GM12873 (cell line): ENCODE measurements around the gene PCGF3.

Experiments
- CTCF ChIP-seq: IDR thresholded peaks from 2 replicates; pipeline ENCODE4 v1.5.1; 2012; ENCODE audit warnings: low read depth, mild to moderate bottlenecking, moderate library complexity, low read length, control low read depth; ENCODE audit not compliant: insufficient read depth; ENCODE audit errors: missing control alignments

The PCGF3 gene

GRCh38 chr4:723751-724530 lies 18.3 kb downstream of the PCGF3 start:
- TF ChIP-seq CTCF = no peak

GRCh38 chr4:725391-726234 lies 20.0 kb downstream of the PCGF3 start:
- TF ChIP-seq CTCF = no peak

GRCh38 chr4:726235-726787 lies 20.7 kb downstream of the PCGF3 start:
- no peak for TF ChIP-seq CTCF

- no peak for TF ChIP-seq CTCF
Observed at GRCh38 chr4:726838-727237, 21.2 kb downstream of the PCGF3 start.

- TF ChIP-seq CTCF = no peak
Observed at GRCh38 chr4:727576-727975, 21.9 kb downstream of the PCGF3 start.

- TF ChIP-seq CTCF = no peak
Observed at GRCh38 chr4:729336-730315, 24.0 kb downstream of the PCGF3 start.
